NOMO-1 treated with DMSO at 0.1 percent for 48 hours (cell line): ENCODE measurements around the gene PTPN9.
A peak's percentile ranks its signal among the peaks of the same experiment; 100 is the strongest.
"Not testable (repeated sequence)": the region's sequence is repeated elsewhere in the genome, so short reads cannot be mapped to it uniquely, and the experiment has no call there.

Experiments
- DNase-seq: peaks from one replicate; lab custom pipeline; 2025; ENCODE audit not compliant: unreplicated experiment; lab: John Stamatoyannopoulos, UW

The PTPN9 gene

DNA sequence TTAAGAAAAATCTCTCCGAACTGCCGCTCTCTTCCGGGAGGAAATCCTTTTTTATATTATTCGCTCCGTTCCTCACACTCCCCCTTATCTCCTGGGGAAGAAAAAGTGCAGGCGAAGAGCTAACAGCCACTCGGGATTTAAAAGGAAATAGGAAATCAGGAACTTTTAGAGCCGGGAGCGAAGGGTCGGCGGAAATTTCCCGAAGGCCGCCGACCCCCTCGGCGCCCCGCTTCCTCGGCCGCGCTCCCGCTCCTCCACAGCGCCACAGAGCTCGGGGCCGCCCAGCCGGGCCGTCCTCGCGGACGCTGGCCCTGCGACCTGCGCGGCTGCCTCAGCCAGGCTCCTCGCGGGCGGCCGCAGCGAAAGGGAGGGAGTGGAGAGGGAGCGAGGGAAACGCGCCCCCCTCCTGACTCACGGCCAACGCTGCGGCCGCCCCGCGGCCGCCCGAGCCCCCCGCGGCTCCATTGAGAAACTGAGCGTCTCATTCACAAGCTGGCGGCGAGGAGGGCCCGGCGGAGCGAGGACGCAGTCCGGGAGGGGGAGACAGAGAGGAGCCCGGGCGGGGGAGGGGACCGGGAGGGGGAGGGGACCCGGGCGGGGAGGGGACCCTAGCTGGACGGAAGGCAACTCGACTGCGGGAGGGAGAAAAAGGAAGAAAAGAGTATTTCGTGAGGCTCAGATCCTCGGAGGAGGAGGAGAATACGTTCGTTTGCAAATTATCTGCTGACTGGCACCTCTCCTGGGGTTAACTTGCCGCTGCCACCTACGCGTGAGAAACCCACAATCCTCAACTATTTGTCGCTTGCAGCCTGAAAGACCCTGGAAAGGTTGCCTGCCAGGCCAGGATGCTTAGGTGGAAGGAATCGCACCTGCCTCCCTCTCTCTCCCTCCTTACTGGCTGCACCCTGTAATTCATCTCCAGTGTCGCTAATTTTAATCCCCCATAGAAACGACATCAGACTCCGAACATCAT is at the start of gene PTPN9:
Gene PTPN9 (minus strand): TSS at position 368 of the 973 bp plus-strand sequence. CDS start 539 bp downstream, outside the sequence.
- DNase-seq = peak; percentile 73

GRCh38 chr15:75625542-75626347 is 46.6 kb upstream of the PTPN9 start, which contains the start of gene SNUPN:
Gene SNUPN (minus strand): TSS chr15:75625725. CDS start chr15:75621051, 4,674 bp downstream.
- peak; percentile 93 for DNase-seq

DNA sequence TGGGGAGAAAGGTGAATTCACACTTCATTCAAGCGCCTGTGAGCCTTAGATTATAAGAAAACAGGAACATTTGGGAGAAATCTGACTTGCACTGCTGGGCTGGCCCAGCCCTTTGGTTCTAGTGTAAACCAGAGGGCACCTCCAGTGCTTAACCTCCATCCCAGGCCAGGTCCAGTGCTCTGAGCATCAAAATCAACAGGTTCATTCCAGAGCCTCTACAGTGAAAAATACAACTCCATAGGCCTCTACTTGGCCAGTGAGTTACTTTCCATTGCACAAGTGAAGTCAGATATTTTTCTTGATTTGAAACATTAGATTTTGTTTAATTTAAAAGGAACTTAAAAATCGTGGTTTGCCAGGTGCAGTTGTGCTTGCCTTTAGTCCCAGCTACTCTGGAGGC is 43.4 kb upstream of the PTPN9 start:
- no peak for DNase-seq

DNA sequence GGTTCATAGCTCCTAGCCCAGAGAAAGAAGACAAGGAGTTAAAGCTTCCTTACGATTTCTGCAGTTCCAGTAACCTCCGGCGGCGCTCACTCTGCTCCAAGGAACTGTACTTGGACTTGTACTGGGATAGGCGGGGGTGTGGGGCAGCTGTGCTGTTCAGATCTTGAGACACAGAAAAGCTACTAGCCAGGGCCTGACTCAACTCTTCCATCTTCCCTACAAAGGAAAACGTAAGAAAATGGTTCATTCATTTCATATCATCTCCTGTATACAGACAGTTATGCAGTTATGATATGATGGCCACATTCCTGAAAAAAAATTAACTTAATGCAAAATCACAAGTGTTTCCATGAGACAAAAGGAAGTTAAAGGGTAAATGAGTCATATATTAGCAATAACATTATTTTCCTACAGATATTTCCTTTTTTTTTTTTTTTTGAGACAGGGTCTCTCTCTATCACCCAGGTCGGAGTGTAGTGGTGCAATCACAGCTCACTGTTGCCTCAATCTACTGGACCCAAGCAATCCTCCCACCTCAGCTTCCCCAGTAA is 41.8 kb upstream of the PTPN9 start:
- DNase-seq = no peak

GRCh38 chr15:75620058-75620820 is 41.1 kb upstream of the PTPN9 start:
- DNase-seq = no peak

- no peak for DNase-seq
These were observed 37.7 kb upstream of the PTPN9 start for GRCh38 chr15:75616766-75617165.

- no peak for DNase-seq
These were observed 27.9 kb upstream of the PTPN9 start for GRCh38 chr15:75606711-75607699.

DNA sequence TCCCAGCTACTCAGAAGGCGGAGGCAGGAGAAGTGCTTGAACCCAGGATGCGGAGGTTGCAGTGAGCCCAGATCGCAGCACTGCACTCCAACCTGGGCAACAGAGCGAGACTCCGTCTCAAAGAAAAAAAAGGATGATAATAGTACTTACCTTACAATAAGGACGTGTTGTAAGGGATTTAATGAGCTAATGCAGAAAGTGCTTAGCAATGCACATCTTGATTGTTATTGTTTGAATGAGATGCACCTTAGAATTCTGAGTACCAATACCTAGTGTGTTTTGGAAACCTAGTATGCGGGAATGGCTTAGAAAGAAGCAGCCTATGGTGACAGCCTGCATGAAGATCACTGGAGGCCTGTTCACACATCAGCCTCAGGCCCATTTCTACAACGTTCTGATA is 26.9 kb upstream of the PTPN9 start:
- DNase-seq = no peak

GRCh38 chr15:75599401-75599800 is 20.3 kb upstream of the PTPN9 start:
- DNase-seq = no peak

DNA sequence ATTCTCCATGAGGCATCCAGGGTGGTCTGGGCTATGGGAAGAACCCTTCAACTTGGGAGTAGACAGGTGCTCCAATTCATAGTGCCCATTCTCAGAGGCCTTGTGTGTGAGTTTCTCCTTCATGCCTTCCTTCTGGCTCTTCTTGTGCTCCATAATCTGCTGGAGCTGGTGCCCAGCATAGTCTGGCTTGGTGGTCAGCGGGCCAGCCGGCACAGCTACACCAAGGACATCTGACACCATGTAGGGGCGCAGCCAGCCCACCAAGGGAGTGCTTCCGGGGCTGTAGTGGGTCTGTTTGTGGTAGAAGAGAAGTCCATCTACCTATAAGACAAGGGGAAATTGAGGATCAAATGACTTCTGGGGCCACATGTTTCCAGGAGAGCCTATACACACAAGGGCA is 19.2 kb upstream of the PTPN9 start:
- no peak for DNase-seq

DNA sequence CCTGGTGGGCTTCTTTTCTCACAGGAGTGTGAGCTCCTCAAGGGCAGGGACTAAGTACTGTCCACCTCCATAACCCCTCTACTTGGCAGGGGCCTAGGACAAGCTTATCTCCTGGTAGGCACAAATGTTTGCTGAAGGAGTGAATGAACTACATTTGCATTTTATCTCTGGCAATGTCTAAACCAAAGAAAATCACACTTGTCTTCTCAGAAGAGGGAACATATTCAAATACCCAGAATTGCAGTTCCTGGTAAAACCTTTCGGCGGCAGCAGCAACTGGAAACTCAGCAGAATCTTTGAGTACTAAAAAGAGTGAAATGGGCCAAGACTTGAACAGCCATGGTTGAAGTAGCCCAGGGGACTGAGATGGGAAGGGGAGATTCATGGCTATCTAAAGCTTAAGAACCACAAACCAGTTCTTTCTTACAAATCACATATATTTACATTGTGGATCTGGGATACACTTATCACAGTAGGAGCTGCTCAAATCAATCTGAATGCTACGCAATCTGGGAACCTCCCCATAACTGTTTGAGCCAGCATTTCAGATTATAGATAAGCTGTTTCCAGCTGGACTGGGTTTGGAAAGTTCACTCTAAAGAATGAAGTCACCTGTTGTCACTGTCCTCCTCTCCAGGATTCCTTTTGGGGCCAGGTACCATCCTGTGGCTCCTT is 18.7 kb upstream of the PTPN9 start:
- no peak for DNase-seq

DNA sequence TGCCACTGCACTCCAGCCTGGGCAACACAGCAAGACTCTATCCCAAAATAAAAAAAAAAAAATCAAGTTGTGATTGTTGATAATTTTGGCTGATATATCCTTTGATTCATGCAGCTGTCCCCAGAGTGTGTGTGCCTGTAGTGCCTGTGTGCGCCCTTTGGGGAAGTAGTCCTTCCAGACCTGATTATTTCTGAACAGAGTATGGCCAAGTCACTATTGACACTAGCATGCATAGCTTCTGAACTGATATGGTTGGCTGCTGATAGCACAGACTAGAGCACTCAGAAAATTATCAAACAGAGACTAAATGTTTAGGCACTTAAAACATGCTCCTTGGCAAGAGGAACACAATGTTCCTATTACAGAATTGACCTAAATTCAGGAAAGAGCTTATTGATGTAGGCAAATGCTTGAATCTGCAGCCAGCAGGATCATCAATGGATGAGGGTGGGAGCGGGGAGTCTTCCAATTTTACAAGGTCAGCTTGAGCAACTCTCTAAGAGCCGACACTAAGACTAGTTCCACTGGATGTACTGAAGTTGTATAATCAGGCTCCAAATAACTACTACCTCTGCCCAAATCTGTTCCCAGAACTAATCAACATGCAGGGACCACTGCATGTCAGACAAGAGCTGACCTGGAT is 17.7 kb upstream of the PTPN9 start:
- DNase-seq = no peak

DNA sequence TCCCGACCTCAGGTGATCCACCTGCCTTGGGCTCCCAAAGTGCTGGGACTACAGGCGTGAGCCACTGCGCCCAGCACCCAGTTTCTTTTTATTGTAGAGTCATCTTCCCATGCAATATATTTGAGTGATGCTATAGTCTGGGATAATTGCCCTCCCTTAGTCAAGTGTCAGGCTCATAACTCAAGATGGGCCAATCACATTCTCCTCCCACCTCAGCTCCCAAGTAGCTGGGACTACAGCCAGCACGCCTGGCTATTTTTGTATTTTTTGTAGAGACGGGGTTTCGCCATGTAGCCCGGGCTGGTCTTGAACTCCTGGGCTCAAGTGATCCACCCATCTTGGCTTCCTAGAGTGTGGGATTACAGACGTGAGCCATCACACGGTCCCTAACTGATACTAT is 15.2 kb upstream of the PTPN9 start:
- DNase-seq = no peak

DNA sequence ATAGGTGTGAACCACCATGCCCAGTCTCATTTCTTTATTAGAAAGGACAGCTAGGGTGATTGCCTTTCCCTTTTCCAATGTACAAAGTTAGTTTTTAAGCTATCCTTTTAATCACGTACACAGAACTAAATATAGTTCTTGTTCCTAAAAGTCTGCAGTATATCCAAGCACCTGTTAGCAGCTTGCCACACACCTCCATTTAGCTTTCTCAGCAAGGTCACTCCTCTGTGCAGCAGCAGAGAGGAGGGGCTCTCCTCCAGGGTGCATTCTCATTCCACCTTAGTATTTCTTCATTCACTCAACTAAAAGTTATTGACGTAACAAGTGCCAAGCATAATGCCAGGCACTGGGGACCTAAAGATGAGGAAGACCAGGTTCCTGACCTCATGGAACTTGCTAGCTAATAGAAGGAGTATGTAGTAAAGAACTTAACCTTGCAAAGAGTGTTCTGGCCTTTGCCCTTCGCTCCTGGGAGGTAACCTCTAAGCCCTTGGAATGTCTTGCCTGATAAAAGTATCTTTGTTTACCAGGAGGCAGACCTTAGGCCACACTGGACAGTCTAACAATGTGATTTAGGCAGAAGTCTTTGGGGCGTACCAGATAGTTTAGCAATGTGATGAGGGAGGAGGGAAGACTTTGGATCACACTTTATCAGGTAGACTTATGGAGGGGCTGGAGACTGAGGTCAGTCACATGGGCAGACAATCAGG is 12.7 kb upstream of the PTPN9 start:
- no peak for DNase-seq

- no peak for DNase-seq
These were observed 11.1 kb upstream of the PTPN9 start for GRCh38 chr15:75590239-75590638.

DNA sequence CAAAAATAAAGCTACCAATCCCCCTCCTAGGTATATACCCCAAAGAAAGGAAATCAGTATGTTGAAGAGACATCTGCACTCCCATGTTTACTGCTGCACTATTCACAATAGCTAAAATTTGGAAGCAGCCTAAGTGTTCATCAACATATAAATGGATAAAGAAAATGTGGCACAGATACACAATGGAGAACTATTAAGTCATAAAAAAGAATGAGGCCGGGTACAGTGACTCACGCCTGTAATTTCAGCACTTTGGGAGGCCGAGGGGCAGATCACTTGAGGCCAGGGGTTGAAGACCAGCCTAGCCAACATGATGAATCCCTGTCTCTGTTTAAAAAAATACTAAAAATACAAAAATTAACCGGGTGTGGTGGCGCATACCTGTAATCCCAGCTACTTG is 10.0 kb upstream of the PTPN9 start:
- DNase-seq = no peak

GRCh38 chr15:75586422-75586821 is 7.3 kb upstream of the PTPN9 start:
- not testable (repeated sequence) for DNase-seq

DNA sequence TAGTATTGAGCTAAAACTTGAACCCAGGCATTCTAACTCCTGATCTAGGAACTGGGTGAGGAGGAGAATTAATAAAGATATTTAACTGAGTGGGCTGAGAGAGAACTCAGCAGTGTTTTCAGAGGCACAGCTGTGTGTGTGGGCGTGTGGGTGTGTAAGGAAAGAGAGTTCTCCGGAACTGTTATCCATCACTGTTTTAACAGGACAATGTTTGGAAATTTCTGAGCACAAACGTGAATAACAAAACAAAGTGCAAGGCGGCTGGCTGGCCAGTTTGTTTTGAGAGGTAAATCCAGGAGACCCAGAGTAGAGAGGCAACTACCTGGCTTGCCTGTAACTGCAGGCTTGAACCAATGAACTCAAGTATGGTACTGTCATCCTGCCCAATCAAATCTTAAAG is 5.0 kb upstream of the PTPN9 start:
- no peak for DNase-seq
